Stimulated activated CD8-positive, alpha-beta memory T cell treated with anti-CD3 and anti-CD28 coated beads, Interleukin-4, amount 100 ng/mL, for 24 hours (primary cell): ENCODE results near the gene ZMAT5.

ENCODE experiments used
- DNase-seq: peaks from one replicate; pipeline ENCODE4 v3.0.0-alpha.2; 2020; ENCODE audit warnings: low read depth

ZMAT5 gene

DNA sequence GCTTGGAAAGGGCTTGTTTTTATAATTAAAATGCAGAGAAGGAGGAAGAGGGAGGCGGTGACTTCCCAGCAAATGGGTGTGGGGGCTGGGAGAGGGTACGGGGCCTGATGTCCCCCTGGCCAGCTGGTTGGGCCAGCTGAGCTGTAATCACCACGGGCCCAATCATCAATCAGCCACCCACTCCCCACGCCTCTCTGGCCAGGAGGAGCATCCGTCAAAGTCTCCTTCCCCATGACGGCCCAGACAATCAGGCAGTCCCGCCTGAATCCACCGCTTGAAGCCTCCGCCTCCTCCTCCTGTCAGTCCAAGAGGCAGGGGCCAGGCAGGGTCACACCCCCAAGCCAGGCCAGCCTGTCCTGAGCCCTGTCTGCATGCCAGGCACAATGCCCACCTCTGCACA lies 60.3 kb downstream of the ZMAT5 start:
- DNase-seq, result no peak

GRCh38 chr22:29705651-29706050 lies 61.2 kb downstream of the ZMAT5 start:
- DNase-seq, result no peak

DNA sequence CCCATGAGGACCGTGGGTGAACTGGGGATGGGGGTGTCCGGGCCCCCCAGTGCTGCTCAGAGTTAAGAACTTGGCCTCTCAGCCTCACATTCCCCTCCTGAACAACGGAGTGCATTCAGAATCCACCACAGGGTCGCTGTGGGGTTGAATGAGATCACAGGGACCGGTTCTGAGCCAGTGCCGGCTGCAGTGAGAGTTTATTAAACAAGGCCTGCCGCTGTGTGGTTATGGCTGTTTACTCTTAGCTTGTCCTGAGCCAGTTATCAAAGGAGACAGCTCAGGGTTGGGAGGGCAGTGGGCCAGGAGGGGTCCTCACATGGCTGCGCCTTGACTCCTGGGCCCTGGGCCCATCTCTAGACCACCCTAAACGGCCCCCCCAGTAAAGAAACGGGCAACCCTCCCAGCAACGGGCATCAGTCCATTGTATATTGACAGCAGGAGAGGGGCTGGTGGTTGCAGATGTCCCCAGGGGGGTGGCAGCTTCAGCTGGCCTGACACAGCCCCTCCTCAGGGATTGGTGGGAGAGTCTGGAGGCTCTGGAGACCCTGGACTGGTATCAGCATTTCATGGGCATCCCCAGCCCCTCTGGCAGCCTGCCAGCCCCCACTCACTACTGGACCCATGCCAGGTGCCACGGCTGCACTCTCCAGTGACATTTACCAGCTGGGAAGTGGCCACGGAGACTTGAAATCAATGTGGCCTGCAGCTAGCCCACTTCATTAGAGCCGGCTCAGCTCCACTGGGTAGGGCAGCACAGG lies 62.1 kb downstream of the ZMAT5 start:
- no peak for DNase-seq

DNA sequence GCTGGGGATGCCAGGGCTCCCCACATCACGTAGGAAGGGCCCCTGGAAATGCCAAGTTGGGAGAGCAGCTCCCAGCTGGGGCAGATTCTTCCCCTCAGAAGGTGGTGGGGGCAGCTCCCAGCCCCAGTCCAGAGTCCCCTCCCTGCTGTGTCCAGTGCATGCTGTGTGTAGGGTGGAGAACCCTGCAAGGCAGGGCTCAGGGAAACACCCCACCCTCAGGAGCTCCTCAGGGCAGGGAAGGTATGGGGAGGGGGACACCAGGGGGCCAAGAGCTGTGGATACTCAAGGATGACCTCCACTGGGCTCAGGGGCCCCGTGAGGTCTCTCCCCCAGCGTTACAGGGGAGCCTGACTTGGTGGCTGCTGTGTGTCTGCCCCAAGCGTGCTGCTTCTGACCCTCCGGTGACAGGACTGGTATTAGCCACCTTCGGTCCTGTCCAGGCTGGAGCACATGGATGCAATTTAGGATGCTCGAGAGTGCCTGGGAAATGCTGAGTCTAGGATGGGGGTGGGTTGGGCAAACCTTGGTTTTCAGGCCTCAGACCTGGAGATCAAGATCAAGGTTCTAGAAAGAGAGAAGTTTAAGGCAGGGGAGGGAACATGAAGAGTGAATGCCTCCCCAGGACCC lies 63.1 kb downstream of the ZMAT5 start:
- DNase-seq, result no peak

DNA sequence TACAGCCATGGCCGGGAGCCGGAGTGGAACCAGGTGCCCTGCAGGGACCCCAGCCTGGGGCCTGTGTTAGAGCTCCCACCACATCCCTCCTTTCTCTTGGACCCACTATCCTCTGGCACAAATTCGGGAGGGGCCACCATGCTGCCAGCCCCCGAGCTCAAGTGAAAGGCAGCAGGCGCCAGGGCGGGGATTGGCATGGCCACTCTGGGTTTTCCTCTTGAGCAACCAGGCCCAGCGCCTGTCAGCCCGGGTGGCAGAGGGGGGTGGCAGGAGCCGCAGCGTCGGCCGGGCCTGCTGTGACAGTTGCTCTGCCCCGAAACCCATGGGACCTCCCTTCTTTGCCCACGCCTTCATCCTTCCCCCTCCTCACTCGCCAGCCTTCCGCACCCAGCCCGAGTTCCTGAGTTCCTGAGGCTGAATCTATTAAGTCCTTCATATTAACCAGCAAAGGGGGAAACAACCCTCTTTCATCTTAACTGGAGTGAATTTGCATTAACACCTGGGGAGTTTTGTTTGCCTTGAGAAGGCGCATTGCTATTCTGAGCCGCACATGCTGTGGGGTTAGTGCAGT lies 63.8 kb downstream of the ZMAT5 start:
- DNase-seq, result no peak

DNA sequence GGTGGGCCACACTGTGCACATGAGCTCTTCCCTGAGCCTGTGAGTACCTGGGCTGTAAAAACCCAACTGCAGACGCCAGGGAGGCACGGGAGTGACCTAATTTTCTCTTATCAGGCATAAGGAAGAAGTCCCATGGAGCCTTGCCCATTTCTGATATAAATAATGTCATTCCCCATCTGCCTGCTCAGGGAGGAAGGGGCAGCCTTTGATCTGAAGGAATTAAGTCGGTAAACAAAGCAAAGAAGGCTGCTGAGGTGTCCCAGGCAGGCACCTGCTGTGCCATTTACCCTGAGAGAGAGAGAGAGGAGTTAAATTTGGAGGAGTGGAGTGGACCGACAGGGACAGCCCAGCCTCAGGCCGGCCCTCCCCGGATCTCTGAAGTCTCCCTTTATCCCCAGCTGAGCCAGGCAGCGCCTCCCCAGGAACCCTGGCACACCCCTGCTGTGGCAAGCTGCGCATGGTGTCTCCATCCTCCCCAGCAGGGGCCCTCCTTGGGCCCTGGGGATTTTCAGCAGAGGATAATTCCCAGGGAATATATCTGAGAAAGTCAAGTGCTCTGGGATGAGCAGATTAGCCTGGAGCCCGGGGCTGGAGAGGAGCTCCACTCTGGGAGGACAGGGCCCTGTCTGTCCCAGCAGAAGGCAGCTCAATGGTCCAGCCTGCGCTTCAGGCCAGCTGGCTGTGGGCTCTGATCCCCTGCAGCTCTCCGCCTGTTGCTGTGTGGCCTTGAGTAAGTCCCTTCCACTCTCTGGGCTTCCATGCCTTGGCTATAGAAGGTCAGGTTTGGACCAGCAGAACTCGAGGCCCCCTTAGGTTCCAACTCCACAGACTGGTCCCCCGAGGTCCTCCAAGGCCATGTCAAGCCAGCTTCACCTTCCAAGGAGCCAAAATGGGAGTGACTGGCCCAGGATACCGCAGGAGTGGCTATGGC lies 64.5 kb downstream of the ZMAT5 start:
- DNase-seq, result no peak

DNA sequence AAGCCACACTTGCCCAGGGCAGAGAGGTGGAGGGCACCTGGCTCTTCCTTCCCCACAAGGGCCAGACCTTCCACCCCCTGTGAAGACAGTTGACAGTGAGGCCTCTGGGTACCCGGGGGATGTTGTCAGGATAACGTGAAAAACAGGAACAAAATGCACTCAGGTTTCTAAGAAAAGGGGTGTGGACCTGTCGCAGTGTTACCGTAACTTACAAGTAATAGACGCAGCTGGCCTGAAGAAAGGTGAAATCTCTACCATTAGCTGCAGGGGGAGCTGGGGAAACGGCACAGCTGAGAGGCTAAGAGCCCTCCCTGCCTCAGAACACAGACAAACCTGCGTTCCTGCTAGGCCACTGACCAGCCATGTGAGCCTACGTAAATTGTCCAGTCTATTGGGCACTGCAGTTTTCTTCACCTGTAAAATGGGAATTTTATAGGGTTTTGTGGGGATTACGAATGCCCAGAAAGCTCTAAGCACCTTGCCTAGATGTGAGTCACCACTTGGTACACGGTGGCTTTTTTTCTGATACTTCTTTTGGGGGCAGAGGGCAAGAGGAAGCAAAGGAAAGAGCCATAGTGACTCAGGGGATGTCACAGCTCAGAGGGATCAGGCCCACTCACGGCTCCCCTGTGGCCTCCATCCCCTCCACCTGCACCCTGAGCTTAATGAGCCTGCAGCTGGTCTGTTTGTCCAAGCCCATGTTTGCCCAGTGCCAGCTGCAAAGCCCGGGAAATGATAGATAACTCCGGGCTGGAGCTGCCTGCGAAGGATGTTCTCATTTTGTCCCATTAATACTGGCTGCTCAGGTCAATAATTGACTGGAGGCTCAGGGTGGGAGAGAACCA lies 65.4 kb downstream of the ZMAT5 start:
- DNase-seq, result no peak

DNA sequence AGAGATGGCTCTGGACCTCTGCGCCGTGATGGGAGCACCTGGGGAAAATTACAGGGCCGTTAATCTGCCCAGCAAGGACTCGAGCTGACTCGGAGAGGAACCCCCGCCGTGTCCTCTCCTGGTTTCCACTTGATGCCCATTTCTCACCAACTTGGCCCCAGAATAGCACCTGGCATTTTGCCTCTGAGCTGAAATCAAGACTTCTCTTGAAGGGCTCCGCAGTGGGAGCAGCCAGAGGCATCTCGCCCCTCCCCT lies 66.0 kb downstream of the ZMAT5 start:
- no peak for DNase-seq

DNA sequence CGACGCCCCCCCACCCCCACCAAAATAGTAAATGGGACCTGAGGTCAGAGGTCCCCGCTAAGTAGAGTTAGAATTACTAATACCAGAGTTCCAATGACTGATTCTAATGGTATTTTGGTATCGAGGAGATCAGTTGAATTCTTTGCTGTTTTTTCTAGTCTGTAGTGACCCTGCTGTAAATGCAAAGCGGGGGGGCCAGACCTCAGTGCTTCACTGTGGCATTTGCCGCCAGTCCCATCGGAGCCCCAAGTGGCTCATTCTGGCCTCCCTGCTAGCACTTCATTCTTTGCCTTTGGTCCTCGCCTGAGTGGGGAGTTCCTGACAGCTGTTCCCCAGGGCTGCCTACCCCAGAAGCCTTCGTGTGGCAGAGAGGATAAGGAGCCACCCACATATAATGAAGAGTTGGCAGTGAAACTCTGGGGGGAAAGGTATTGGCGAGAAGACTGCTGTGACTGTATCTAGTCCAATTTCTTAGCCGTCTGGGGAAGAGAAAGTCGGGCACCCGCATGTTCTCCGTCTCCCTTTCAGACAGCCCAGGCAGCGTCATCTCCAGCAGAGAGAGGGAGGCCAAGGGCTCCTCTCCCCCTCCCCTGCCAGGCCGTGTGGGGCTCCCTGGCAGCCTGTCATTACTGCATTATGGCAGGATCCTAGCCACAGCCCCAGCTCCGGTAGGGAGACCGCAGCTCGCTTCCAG lies 66.5 kb downstream of the ZMAT5 start:
- DNase-seq, result no peak

GRCh38 chr22:29697853-29698598 lies 68.8 kb downstream of the ZMAT5 start:
- DNase-seq, result no peak

DNA sequence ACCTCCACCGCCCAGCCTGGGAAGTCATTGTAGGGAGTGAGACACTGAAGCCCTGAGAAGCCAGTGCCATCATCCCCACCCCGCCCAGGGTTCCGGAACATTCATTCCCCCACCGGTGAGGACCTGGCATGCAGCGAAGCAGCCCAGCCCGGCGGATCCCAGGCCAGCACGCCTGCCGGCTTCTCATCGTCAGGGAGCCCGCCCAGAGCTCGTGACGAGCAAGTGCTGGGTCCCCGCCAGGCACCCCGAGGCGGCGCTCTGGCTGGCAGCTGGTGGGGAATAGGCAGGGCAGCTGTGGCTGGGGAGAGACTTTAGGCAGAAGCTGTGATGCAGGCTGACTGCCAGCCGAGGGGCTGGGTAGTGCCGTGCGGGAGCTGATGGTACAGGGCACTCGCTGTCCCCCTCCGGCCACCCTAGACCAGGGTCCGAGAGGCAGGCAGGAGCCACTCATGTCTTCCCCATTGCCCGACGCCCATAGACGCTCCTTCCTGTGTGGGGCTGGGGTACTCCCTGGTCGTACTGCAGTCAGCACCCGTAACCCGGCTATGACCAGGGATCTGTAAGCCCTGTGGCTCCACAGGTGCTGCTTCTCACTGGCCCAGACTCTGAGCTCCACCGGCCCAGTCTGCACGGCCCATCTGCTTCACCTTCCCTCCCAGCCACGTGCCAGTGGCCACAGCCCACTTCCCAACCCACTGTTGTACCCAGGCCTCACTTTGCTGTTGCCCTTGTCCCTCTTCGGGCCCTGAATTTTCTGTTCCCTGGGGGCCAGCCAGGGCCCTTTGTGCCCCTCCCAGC lies 71.5 kb downstream of the ZMAT5 start:
- DNase-seq, result no peak

GRCh38 chr22:29693671-29694070 lies 73.1 kb downstream of the ZMAT5 start:
- DNase-seq, result no peak

GRCh38 chr22:29693161-29693560 lies 73.6 kb downstream of the ZMAT5 start:
- no peak for DNase-seq

- DNase-seq, result no peak
These were observed 74.5 kb downstream of the ZMAT5 start for GRCh38 chr22:29692327-29692640.

GRCh38 chr22:29691636-29692326 lies 75.0 kb downstream of the ZMAT5 start:
- DNase-seq, result no peak

DNA sequence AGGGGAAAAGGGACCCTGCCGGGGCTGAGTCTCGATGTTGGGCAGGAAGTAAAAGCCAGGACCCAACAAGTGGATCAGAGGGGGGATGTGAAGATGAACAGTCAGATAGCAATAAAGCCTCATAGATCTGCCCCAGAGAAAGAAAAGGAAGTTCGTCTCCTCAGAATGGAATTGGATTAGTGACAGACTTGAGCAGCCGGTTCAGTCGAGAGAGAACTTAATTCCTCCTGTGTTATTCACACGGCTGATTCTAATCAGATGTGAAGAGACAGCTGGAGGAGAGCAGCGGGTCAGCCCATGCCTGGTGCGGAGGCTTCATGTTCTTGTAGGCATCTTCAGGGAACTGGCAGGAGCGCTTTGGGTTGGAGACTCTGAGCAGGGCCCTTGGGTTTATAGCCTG lies 76.3 kb downstream of the ZMAT5 start:
- DNase-seq, result no peak

GRCh38 chr22:29689880-29690213 lies 77.0 kb downstream of the ZMAT5 start:
- DNase-seq, result peak; percentile 3

- no peak for DNase-seq
These were observed 77.5 kb downstream of the ZMAT5 start for GRCh38 chr22:29689206-29689879.

DNA sequence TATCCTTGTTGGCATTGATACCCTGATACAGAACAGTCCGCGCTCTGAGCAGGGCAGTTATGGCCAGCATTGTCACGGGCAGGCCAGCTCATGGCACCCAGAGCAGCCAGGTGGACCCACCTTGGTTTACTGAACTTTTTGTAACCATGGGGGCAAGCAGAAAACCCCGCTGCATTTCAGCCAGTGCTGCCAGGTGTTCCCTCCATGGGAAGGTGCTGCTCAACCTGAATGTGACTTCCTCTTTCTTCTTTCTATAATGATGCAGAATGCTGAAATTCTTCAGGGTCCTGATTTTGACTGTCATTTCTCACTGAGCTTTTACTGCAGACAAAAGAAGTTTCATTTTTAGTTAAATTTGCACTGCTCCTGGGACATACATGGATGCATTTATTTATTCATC lies 82.6 kb downstream of the ZMAT5 start:
- no peak for DNase-seq
